Central memory CD8-positive, alpha-beta T cell (primary cell): ENCODE data around the gene PPP1R11.
A peak's percentile ranks its signal among the peaks of the same experiment; 100 is the strongest.
"Not testable (repeated sequence)": the region's sequence is repeated elsewhere in the genome, so short reads cannot be mapped to it uniquely, and the experiment has no call there.

Experiments used
- ATAC-seq: fragments of 150-1000 bp; cut with Tn5 transposase; replicated peaks from 2 replicates; pipeline ENCODE4 v1.10.0; 2022; ENCODE audit warnings: mild to moderate bottlenecking, moderate FRiP score, moderate number of reproducible peaks; ENCODE audit not compliant: poor library complexity, severe bottlenecking; ENCODE audit errors: extremely low read depth
- DNase-seq, 2 donors: peaks; one replicate each; pipeline ENCODE4 v3.0.0; 2021; ENCODE audit warnings: low spot score in 2 of 2
- H3K27ac Mint-ChIP-seq: one replicate; pipeline ENCODE4 v1.8.0; 2022; ENCODE audit warnings: low read depth, mild to moderate bottlenecking, moderate library complexity, mixed read lengths
- H3K27me3 Mint-ChIP-seq: one replicate; pipeline ENCODE4 v1.8.0; 2022; ENCODE audit warnings: mixed read lengths
- H3K36me3 Mint-ChIP-seq: one replicate; pipeline ENCODE4 v1.8.0; 2022; ENCODE audit warnings: mild to moderate bottlenecking, moderate library complexity, mixed read lengths; ENCODE audit not compliant: insufficient read depth
- H3K4me1 Mint-ChIP-seq: one replicate; pipeline ENCODE4 v1.8.0; 2022; ENCODE audit warnings: mixed read lengths
- H3K4me3 Mint-ChIP-seq: one replicate; pipeline ENCODE4 v1.8.0; 2022; ENCODE audit warnings: mild to moderate bottlenecking, moderate library complexity, mixed read lengths
- H3K9me3 Mint-ChIP-seq: one replicate; pipeline ENCODE4 v1.8.0; 2022; ENCODE audit warnings: mixed read lengths

Gene PPP1R11, protein sequence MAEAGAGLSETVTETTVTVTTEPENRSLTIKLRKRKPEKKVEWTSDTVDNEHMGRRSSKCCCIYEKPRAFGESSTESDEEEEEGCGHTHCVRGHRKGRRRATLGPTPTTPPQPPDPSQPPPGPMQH

DNA sequence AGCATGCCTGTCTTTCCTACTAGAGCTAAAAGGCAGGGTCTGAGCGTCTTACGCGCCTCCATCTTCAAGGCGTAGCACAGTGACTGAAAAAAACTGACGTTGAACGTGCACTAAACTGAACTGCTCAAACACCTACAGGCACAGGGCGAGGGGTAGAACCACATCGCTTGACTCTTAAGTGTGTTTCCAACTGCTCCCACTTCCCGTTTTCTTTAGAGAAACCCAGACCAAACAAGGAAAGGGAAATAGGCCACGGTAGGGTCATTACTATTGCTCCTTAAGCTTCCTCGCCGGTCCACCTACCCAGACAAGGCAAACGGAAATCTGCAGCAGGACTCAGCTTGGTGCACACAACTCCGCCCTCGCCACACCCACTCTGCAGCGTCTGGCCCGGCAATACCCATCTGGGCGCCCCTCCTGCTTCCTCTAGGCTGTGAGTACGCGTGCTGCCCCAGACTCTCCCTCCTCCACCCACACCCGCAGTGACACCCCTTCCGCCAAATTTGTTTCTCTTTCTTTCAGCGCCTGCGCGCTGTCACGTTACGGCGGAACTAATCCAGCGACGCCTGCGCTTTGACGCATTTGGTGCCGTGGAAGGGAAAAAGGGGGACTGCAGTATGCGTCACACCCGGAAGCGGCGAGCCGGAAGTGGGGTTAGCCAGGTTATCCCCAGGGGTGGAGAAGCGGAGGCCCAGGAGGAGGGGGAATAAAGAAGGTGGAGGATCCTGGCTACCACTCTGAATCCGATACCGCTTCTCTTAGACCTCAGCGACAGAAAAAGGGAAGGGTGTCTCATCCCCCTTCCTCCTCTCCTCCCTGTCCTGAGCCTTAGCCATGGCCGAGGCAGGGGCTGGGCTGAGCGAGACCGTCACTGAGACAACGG, at the start of gene PPP1R11:
PPP1R11 (plus strand) TSS at position 622 of the 883 bp plus-strand sequence; CDS start at position 835, 213 bp downstream.
- peak; percentile 99 for ATAC-seq
- peak; percentile 97 to 99 for DNase-seq
- Mint-ChIP-seq H3K27ac (peak within 1 kb of the TSS; percentile 97), H3K9me3 (no peaks in the 10 kb centered on the region), H3K4me1 (peaks cover 50% of the 10 kb centered on the region), H3K36me3 (peaks cover 40% of the 10 kb centered on the region), H3K27me3 (peaks cover 18% of the 10 kb centered on the region), H3K4me3 (peak within 1 kb of the TSS; percentile 89)

DNA sequence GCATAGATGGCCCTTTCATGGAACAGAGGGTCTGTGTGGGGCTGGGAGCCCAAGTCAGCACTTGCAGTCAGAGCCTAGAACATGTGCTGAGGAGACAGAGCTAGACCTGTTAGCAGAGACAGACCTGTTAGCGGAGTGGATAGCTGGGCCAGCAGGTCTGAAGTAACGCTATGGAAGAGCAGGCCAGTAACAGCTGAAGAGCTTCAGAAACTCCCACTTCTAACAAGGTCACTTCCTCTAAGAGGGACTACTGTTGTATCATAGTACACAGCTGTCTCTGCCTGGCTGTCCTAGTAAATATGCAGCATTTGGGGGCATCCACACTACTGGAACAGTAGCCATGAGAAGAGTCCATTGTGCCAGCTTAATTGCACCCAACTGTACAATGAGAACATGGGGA, 47.2 kb upstream of the PPP1R11 start:
- Mint-ChIP-seq H3K27ac (no peak overlapping the region), H3K36me3 (peaks cover 3% of the 10 kb centered on the region), H3K4me3 (no peak overlapping the region), H3K4me1 (no peaks in the 10 kb centered on the region), H3K9me3 (no peaks in the 10 kb centered on the region), H3K27me3 (no peaks in the 10 kb centered on the region)
- DNase-seq (no peak), ATAC-seq (no peak)

- ATAC-seq (no peak), DNase-seq (no peak)
- Mint-ChIP-seq H3K4me1 (no peaks in the 10 kb centered on the region), H3K36me3 (peaks cover 3% of the 10 kb centered on the region), H3K9me3 (no peaks in the 10 kb centered on the region), H3K27me3 (no peaks in the 10 kb centered on the region), H3K4me3 (no peak overlapping the region), H3K27ac (no peak overlapping the region)
Observed at GRCh38 chr6:30020626-30021025, 46.4 kb upstream of the PPP1R11 start.

DNA sequence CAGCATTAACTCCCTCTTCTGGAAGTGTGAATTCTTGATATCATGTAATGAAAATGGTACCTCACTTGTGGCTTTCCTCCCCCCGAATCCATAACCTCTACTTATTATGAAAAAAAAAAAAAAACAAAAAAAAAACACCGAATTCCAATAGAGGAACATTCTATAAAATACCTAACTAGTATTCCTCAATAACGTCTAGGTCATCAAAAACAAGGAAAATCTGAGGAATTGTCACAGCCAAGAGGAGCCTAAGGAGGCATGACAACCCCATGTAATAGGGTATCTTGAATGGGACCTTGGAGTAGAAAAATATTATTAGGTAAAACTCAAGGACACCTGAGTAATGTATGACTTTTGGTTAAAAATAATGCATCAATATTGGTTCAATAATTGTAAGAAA, 44.8 kb upstream of the PPP1R11 start:
- H3K27me3 Mint-ChIP-seq, result no peaks in the 10 kb centered on the region
- H3K4me3 Mint-ChIP-seq, result no peak overlapping the region
- no peaks in the 10 kb centered on the region for H3K4me1 Mint-ChIP-seq
- ATAC-seq (no peak), DNase-seq (no peak)
- H3K36me3 Mint-ChIP-seq, result peaks cover 3% of the 10 kb centered on the region
- no peaks in the 10 kb centered on the region for H3K9me3 Mint-ChIP-seq
- H3K27ac Mint-ChIP-seq, result no peak overlapping the region

DNA sequence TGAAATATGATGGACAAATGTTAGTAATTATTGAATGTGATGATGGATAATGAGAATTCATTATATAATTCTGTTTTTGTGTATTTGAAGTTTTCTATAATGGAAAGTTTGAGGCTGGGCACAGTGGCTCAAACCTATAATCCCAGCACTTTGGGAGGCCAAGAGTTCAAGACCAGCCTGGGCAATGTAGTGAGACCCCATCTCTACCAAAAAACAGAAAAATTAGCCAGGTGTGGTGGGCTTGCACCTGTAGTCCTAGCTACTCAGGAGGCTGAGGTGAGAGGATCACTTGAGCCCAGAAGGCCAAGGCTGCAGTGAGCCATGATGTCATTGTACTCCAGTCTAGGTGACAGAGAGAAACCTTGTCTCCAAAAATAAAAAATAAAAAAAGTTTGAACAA, 44.3 kb upstream of the PPP1R11 start:
- not testable (repeated sequence) for H3K36me3 Mint-ChIP-seq

DNA sequence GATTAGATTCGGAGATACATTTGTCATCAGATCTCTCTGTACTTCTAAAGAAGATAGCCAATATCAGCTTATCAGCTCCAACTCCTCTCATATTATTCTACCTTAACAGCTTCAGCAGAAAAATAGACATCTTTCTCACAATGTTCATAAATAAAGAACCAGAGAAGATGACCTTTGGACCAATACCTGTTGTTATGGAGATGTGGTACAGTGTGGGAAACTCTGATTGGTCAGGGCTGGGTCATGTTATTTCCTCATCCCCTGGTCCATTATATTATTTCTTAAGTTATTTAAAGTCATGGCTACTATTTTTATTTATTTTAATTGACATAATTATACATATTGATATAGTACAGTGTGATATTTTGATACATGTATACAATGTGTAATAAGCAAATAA, 41.8 kb upstream of the PPP1R11 start:
- no peaks in the 10 kb centered on the region for H3K9me3 Mint-ChIP-seq

More for the DNA sequence above, 44.3 kb upstream of the PPP1R11 start:
- DNase-seq, H3K27me3 Mint-ChIP-seq, H3K4me1 Mint-ChIP-seq, ATAC-seq, H3K4me3 Mint-ChIP-seq, H3K9me3 Mint-ChIP-seq, H3K27ac Mint-ChIP-seq: not testable (repeated sequence)

DNA sequence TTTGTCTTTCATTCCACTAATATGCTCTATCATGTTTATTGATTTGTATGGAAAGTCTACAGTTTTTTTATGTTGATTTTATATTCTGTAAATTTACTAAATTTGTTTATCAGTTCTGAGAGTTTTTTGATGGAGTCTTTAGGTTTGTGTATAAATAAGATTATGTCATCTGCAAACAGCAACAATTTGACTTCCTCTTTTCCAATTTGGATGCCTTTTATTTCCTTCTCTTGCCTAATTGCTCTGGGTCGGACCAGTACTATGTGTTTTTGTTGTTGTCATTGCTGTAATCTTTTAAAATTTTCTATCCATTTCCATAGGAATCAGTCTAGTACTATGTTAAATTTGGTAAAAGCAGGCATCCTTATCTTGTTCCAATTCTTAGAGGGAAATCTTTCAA, 37.4 kb upstream of the PPP1R11 start:
- DNase-seq (no peak), ATAC-seq (no peak)
- Mint-ChIP-seq H3K9me3 (no peaks in the 10 kb centered on the region), H3K27me3 (no peaks in the 10 kb centered on the region), H3K36me3 (peaks cover 14% of the 10 kb centered on the region), H3K4me3 (no peak overlapping the region), H3K4me1 (no peaks in the 10 kb centered on the region), H3K27ac (no peak overlapping the region)

More for the DNA sequence above, 41.8 kb upstream of the PPP1R11 start:
- ATAC-seq, result no peak
- Mint-ChIP-seq H3K27me3 (no peaks in the 10 kb centered on the region), H3K36me3 (peaks cover 5% of the 10 kb centered on the region), H3K27ac (no peak overlapping the region), H3K4me3 (no peak overlapping the region), H3K4me1 (no peaks in the 10 kb centered on the region)
- no peak for DNase-seq

DNA sequence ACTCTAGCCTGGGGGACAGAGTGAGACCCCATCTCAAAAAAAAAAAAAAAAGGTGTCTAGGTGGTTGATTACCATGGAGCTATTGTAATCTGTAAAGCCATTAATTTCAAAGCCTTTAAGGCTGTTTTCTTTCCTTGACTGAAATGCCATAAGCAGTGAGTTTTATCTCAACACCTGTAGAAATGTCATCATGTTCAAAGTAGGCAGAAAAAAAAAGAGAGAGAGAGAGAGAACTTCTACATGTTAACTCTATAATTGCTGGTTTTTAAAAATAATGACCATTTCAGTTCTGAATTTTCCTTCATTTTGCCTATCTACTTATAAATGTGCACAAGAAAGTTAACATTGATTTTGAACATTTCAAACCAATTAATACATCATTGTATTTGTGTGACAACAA, 35.6 kb upstream of the PPP1R11 start:
- ATAC-seq (no peak), DNase-seq (no peak)
- peaks cover 19% of the 10 kb centered on the region for H3K36me3 Mint-ChIP-seq
- H3K4me3 Mint-ChIP-seq, result no peak overlapping the region
- H3K27me3 Mint-ChIP-seq, result no peaks in the 10 kb centered on the region
- H3K9me3 Mint-ChIP-seq, result no peaks in the 10 kb centered on the region
- no peak overlapping the region for H3K27ac Mint-ChIP-seq
- no peaks in the 10 kb centered on the region for H3K4me1 Mint-ChIP-seq

DNA sequence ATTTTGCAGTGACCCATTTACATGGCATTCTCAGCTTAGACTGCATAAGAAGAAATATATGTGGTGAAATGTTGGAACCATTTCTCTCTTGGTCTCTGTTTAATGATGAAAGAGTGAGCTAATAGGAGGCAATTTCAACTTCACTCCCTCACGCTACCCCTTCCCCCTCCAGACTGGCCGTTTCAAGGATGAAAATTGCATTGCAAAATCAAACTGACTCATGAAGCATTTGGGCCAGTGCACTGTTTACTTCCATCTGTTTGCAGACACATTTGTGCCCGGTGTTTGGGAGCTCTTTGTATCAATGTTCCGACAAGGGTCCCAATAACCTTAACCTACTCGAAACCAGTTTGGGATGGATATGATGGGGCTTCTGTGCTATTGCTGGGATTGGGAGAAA, 33.6 kb upstream of the PPP1R11 start:
- H3K36me3 Mint-ChIP-seq, result peaks cover 19% of the 10 kb centered on the region
- not testable (repeated sequence) for H3K4me3 Mint-ChIP-seq, DNase-seq, H3K27me3 Mint-ChIP-seq, H3K9me3 Mint-ChIP-seq, ATAC-seq, H3K4me1 Mint-ChIP-seq, H3K27ac Mint-ChIP-seq

DNA sequence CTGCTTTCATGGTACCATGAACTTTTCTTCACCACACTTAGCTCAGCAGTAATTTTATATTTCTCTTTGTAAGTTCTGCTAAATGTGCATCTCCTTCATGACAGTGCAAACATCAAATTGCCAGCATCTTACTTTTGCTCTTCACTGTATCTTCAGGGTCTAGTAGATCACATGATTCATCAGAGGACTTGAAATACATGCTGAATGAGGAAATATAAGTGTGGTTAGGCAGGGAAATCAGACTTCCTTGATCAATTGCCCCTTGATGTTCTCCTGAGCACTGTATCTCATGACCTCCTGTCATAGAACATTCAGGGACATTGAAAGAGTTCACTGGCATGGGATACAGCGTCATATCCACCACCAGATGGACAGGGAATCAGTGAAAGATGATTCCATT, 31.2 kb upstream of the PPP1R11 start:
- Mint-ChIP-seq H3K4me3 (no peak overlapping the region), H3K27me3 (no peaks in the 10 kb centered on the region), H3K36me3 (peaks cover 16% of the 10 kb centered on the region), H3K9me3 (no peaks in the 10 kb centered on the region), H3K27ac (no peak overlapping the region), H3K4me1 (peaks cover 9% of the 10 kb centered on the region)
- ATAC-seq (no peak), DNase-seq (no peak)

GRCh38 chr6:30037182-30037788, 29.7 kb upstream of the PPP1R11 start:
- H3K27ac Mint-ChIP-seq, result no peak overlapping the region
- no peaks in the 10 kb centered on the region for H3K27me3 Mint-ChIP-seq
- no peak for ATAC-seq
- H3K4me1 Mint-ChIP-seq, result peaks cover 9% of the 10 kb centered on the region
- peaks cover 10% of the 10 kb centered on the region for H3K36me3 Mint-ChIP-seq
- no peak overlapping the region for H3K4me3 Mint-ChIP-seq
- no peaks in the 10 kb centered on the region for H3K9me3 Mint-ChIP-seq
- no peak for DNase-seq

GRCh38 chr6:30041221-30041620, 25.8 kb upstream of the PPP1R11 start:
- Mint-ChIP-seq H3K27me3 (no peaks in the 10 kb centered on the region), H3K4me1 (peaks cover 9% of the 10 kb centered on the region), H3K9me3 (no peaks in the 10 kb centered on the region), H3K27ac (no peak overlapping the region), H3K4me3 (no peak overlapping the region), H3K36me3 (no peaks in the 10 kb centered on the region)
- no peak for ATAC-seq
- no peak for DNase-seq

GRCh38 chr6:30041821-30042220, 25.2 kb upstream of the PPP1R11 start:
- peaks cover 9% of the 10 kb centered on the region for H3K4me1 Mint-ChIP-seq
- H3K27ac Mint-ChIP-seq, result no peak overlapping the region
- H3K27me3 Mint-ChIP-seq, result no peaks in the 10 kb centered on the region
- no peak for ATAC-seq
- no peaks in the 10 kb centered on the region for H3K36me3 Mint-ChIP-seq
- no peak overlapping the region for H3K4me3 Mint-ChIP-seq
- DNase-seq, result no peak
- H3K9me3 Mint-ChIP-seq, result no peaks in the 10 kb centered on the region
